H1 (cell line): ENCODE measurements around the gene UBR3. TPM values are rescaled to one million over a fixed set of nuclear protein-coding genes. Genes with fewer than 3 reads are reported as not detected.

Experiments used
- CTCF ChIA-PET: fragments of 300-600 bp; sonication (Branson Sonifier 250); formaldehyde crosslinking; loops from one replicate; lab custom pipeline; 2021; ENCODE audit not compliant: partially characterized antibody; lab: Charles Lee
- POLR2A ChIA-PET: fragments of 300-600 bp; sonication (Branson Sonifier 250); formaldehyde crosslinking; loops from one replicate; lab custom pipeline; 2021; ENCODE audit warnings: inconsistent platforms; ENCODE audit not compliant: partially characterized antibody; lab: Charles Lee
- DNase-seq, 2 experiments: peaks; one replicate each; pipeline versions ENCODE4 v3.0.0 to v3.0.0-alpha.2; 2010 to 2022; ENCODE audit warnings: low spot score in 2 of 2, low read depth in 1 of 2, mixed read lengths in 1 of 2
- FAIRE-seq: peaks from 2 replicates; lab custom pipeline; 2011; peaks lifted over from hg19 to GRCh38; lab: Jason Lieb, UNC
- H2AFZ ChIP-seq: 2 replicates; pipeline ENCODE4 v1.8.1; 2012; ENCODE audit warnings: low read length, inconsistent platforms
- H2AK5ac ChIP-seq: 2 replicates; pipeline ENCODE4 v1.6.1; 2013; ENCODE audit warnings: low read depth, low read length
- H2BK120ac ChIP-seq: replicated peaks from 2 replicates; pipeline ENCODE3; 2013; ENCODE audit warnings: low read depth, low read length, inconsistent platforms
- H2BK12ac ChIP-seq: 2 replicates; pipeline ENCODE4 v1.6.1; 2013; ENCODE audit warnings: low read depth, low read length
- H2BK15ac ChIP-seq: 2 replicates; pipeline ENCODE4 v1.6.1; 2013; ENCODE audit warnings: low read length
- H2BK20ac ChIP-seq: 2 replicates; pipeline ENCODE4 v1.6.1; 2013; ENCODE audit warnings: low read length
- H2BK5ac ChIP-seq: 2 replicates; pipeline ENCODE4 v1.6.1; 2013; ENCODE audit warnings: low read depth, low read length
- H3K14ac ChIP-seq: 2 replicates; pipeline ENCODE4 v1.6.1; 2013; ENCODE audit warnings: inconsistent platforms; ENCODE audit not compliant: insufficient read length
- H3K18ac ChIP-seq: 2 replicates; pipeline ENCODE4 v1.6.1; 2013; ENCODE audit warnings: low read length; ENCODE audit errors: extremely low read depth
- H3K23ac ChIP-seq: 2 replicates; pipeline ENCODE4 v1.6.1; 2013; ENCODE audit warnings: inconsistent platforms; ENCODE audit not compliant: insufficient read length
- H3K23me2 ChIP-seq: 2 replicates; pipeline ENCODE4 v1.6.1; 2013; ENCODE audit warnings: low read depth, low read length
- H3K27ac ChIP-seq: 2 replicates; pipeline ENCODE4 v1.6.1; 2011; ENCODE audit warnings: low read depth, low read length, inconsistent platforms
- H3K27me3 ChIP-seq, 4 experiments: replicated peaks in 1 of 4; 1 replicate in 1 of 4; 2 replicates in 3 of 4; pipeline versions ENCODE4 v1.6.1 to v1.8.1; 2011 to 2013; ENCODE audit warnings: low read length in 3 of 4, mild to moderate bottlenecking in 3 of 4, inconsistent platforms in 2 of 4, mixed read lengths in 2 of 4, moderate library complexity in 1 of 4; ENCODE audit not compliant: control insufficient read depth in 3 of 4, insufficient read depth in 3 of 4; ENCODE audit errors: extremely low read depth in 1 of 4
- H3K36me3 ChIP-seq, 4 experiments: 2 replicates each; pipeline versions ENCODE4 v1.6.1 to v1.8.1; 2011 to 2013; ENCODE audit warnings: mild to moderate bottlenecking in 4 of 4, low read length in 3 of 4, moderate library complexity in 2 of 4, control low read depth in 1 of 4, inconsistent platforms in 1 of 4; ENCODE audit not compliant: insufficient read depth in 4 of 4, control insufficient read depth in 2 of 4
- H3K4ac ChIP-seq: replicated peaks from 2 replicates; pipeline ENCODE3; 2013; ENCODE audit warnings: low read length, low read depth, mixed read lengths, inconsistent platforms; ENCODE audit not compliant: insufficient read length
- H3K4me1 ChIP-seq, 4 experiments: replicated peaks in 1 of 4; 1 replicate in 1 of 4; 2 replicates in 3 of 4; pipeline versions ENCODE4 v1.6.1 to v1.8.1; 2011 to 2013; ENCODE audit warnings: low read length in 3 of 4, inconsistent platforms in 2 of 4, mixed read lengths in 1 of 4; ENCODE audit not compliant: insufficient read depth in 4 of 4, control insufficient read depth in 3 of 4
- H3K4me2 ChIP-seq, 2 experiments: 2 replicates each; pipeline versions ENCODE4 v1.6.1 to v1.8.1; 2011 to 2013; ENCODE audit warnings: low read depth in 2 of 2, low read length in 2 of 2, control low read depth in 1 of 2, inconsistent platforms in 1 of 2, mild to moderate bottlenecking in 1 of 2; ENCODE audit not compliant: insufficient read depth in 1 of 2
- H3K4me3 ChIP-seq, 4 experiments: fragments of 200-600, 300-600 bp in 1 of 4; sonication (generic), shearing (Covaris generic), sonication (Bioruptor Twin) in 1 of 4; 2 replicates each; pipeline versions ENCODE4 v1.5.1 to v1.8.1; 2011 to 2016; ENCODE audit warnings: low read length in 4 of 4, low read depth in 3 of 4, control low read depth in 2 of 4, inconsistent platforms in 2 of 4, mild to moderate bottlenecking in 2 of 4, mixed read lengths in 1 of 4, moderate library complexity in 1 of 4; ENCODE audit not compliant: insufficient read depth in 2 of 4; ENCODE audit errors: extremely low read depth in 1 of 4
- H3K56ac ChIP-seq: replicated peaks from 2 replicates; pipeline ENCODE3; 2013; ENCODE audit warnings: low read depth, mild to moderate bottlenecking, mixed read lengths, low read length, inconsistent platforms; ENCODE audit not compliant: insufficient read length
- H3K79me1 ChIP-seq: 2 replicates; pipeline ENCODE4 v1.6.1; 2013; ENCODE audit warnings: low read depth, low read length, control low read depth
- H3K79me2 ChIP-seq, 2 experiments: 2 replicates each; pipeline versions ENCODE4 v1.6.1 to v1.8.1; 2012 to 2013; ENCODE audit warnings: low read length in 2 of 2, mild to moderate bottlenecking in 2 of 2, inconsistent platforms in 1 of 2; ENCODE audit not compliant: insufficient read depth in 2 of 2, control insufficient read depth in 1 of 2
- H3K9ac ChIP-seq, 4 experiments: replicated peaks in 1 of 4; 1 replicate in 1 of 4; 2 replicates in 3 of 4; pipeline versions ENCODE4 v1.6.1 to v1.8.1; 2011 to 2013; ENCODE audit warnings: low read depth in 3 of 4, low read length in 3 of 4, control low read depth in 2 of 4, mild to moderate bottlenecking in 2 of 4, moderate library complexity in 2 of 4, inconsistent platforms in 1 of 4; ENCODE audit errors: extremely low read depth in 1 of 4
- H3K9me3 ChIP-seq, 2 experiments: 2 replicates each; pipeline versions ENCODE4 v1.6.1 to v1.8.1; 2012 to 2013; ENCODE audit warnings: mild to moderate bottlenecking in 2 of 2, moderate library complexity in 2 of 2, control low read depth in 1 of 2, inconsistent platforms in 1 of 2, low read depth in 1 of 2, low read length in 1 of 2, mixed read lengths in 1 of 2; ENCODE audit not compliant: insufficient read depth in 2 of 2
- H4K20me1 ChIP-seq, 2 experiments: replicated peaks in 1 of 2; 2 replicates each; pipeline versions ENCODE3 to v1.8.1; 2011 to 2013; ENCODE audit warnings: inconsistent platforms in 2 of 2, low read length in 2 of 2, mild to moderate bottlenecking in 1 of 2; ENCODE audit not compliant: insufficient read depth in 2 of 2, control insufficient read depth in 1 of 2
- H4K5ac ChIP-seq: 2 replicates; pipeline ENCODE4 v1.6.1; 2013; ENCODE audit warnings: low read length, low read depth, mixed read lengths, inconsistent platforms; ENCODE audit not compliant: insufficient read length
- H4K8ac ChIP-seq: 2 replicates; pipeline ENCODE4 v1.8.0; 2013; ENCODE audit warnings: mild to moderate bottlenecking, moderate library complexity, low read length, inconsistent platforms; ENCODE audit not compliant: insufficient read depth; ENCODE audit errors: extremely low read depth
- H4K91ac ChIP-seq: replicated peaks from 2 replicates; pipeline ENCODE3; 2013; ENCODE audit warnings: low read length, mixed read lengths, inconsistent platforms; ENCODE audit not compliant: insufficient read length
- CBX5 ChIP-seq: fragments of 300-800, 300-1000 bp; sonication (generic); IDR thresholded peaks from 2 replicates; pipeline ENCODE4 v1.7.1; 2016; ENCODE audit warnings: antibody characterized with exemption, low read length, low read depth
- HDAC6 ChIP-seq: IDR thresholded peaks from one replicate; pipeline ENCODE4 v1.7.1; 2012; ENCODE audit warnings: low read depth, mild to moderate bottlenecking, inconsistent platforms, low read length, moderate library complexity
- MAX ChIP-seq: IDR thresholded peaks from 2 replicates; pipeline ENCODE4 v1.6.1; 2012; ENCODE audit warnings: inconsistent platforms
- SUZ12 ChIP-seq: fragments of 200-600 bp; sonication (generic); IDR thresholded peaks from 2 replicates; pipeline ENCODE4 v1.6.1; 2012; ENCODE audit warnings: mild to moderate bottlenecking, inconsistent platforms, low read length, moderate library complexity, mixed read lengths
- WGBS, 2 experiments: shearing (Covaris generic) in 1 of 2; methylation state at CpG; one replicate each; pipeline versions ENCODE4 v1.1.6 to v1.1.7; 2013 to 2015; ENCODE audit warnings: low lambda C conversion rate in 2 of 2, mixed read lengths in 2 of 2, inconsistent platforms in 1 of 2, low coverage in 1 of 2, missing lambda C conversion rate in 1 of 2; ENCODE audit not compliant: insufficient replicate concordance in 2 of 2, insufficient coverage in 1 of 2, insufficient read length in 1 of 2; ENCODE audit errors: extremely low coverage in 1 of 2, missing lambda C conversion rate in 1 of 2; 5-methylcytosine and 5-hydroxymethylcytosine counted together
- polyA plus RNA-seq, 7 experiments: library from polyadenylated mRNA; depleted of rRNA in 3 of 7; stranded (reverse) in 5 of 7; unstranded in 2 of 7; fragments of >200 nt in 5 of 7; fragments of 200-250 nt in 2 of 7; gene quantifications; 1 replicate in 5 of 7; 2 replicates in 1 of 7; 4 replicates in 1 of 7; pipeline versions ENCODE4 v1.2.1 to v1.2.3, GENCODE V29; 2011 to 2013; ENCODE audit warnings: missing spikeins in 2 of 7, mixed read lengths in 2 of 7
- total RNA-seq: library from RNA; stranded (reverse); fragmentation: NEBNext Ultra II Directional; extraction: Animal tissue kit (Norgen Biotek cat#: 25700); gene quantifications from 2 replicates; pipeline ENCODE4 v1.2.1, GENCODE V29; 2021

The UBR3 gene
- total and polyA plus RNA-seq, 2 of the 8 experiments (the other 6 are each of a cell fraction or from before 2014, with no cell fraction given), result 3.7 to 17.7 TPM

DNA sequence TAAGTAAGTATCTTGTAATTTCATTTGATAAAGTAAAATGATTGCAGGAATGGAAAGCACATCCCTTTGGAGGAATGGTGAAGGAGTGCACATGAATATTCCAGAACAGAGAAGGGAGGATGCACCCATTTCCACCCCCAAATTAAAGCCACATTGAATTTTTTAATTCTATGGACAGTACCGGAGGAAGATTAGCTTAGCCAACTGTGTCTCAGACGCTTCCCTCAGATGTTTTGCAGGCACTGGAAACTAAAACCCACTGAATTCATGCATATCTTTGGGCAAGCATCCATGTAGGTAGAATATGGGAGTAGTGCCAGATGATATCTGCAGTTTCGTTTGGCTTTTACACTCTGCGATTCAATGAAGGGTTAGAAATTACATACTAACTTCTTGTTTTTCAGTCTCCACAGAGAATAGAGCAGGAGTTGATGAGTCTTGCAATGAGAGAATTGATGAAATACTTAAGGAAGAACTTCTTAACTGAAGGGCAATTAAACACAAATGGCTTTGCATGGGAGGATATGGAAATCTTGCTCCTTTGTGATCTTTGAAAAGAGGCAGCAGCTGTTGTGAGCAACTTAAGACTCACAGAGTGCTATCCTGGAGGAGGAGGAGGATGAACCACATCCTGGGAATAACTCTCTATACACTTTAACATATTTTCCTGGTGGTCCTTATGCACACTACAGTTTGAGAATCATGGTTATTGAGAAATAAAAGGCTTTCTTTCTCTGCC is 279.0 kb downstream of the UBR3 start:
- Histone ChIP-seq H2BK15ac (no peak overlapping the region), H3K4ac (no peak overlapping the region), H2BK20ac (no peak overlapping the region), H4K8ac (no peak overlapping the region), H3K9me3 (peaks cover 1 to 3% of the 10 kb centered on the region in 2 experiments; a peak in 2 of 4 replicates), H2BK120ac (peak overlapping the region; percentile 36), H2AFZ (peak overlapping the region; percentile 22), H4K5ac (peak overlapping the region; percentile 18), H4K20me1 (no peaks in the 10 kb centered on the region), H3K4me2 (peak overlapping the region in 1 of 2 experiments; percentile 4; a peak in 2 of 4 replicates), H3K36me3 (no peaks in the 10 kb centered on the region), H4K91ac (peak overlapping the region; percentile 22), H2BK12ac (no peak overlapping the region), H3K27me3 (no peaks in the 10 kb centered on the region), H3K4me1 (peaks cover 4 to 8% (median 7%) of the 10 kb centered on the region in 4 experiments; a peak in 6 of 7 replicates), H3K9ac (no peak overlapping the region), H3K23ac (no peak overlapping the region), H3K27ac (no peak overlapping the region), H2BK5ac (no peak overlapping the region; the same call in 1 of the 2 replicates), H3K56ac (no peak overlapping the region), H2AK5ac (no peak overlapping the region), H3K23me2 (no peaks in the 10 kb centered on the region; the same call in 1 of the 2 replicates), H3K79me2 (no peaks in the 10 kb centered on the region), H3K14ac (no peak overlapping the region), H3K79me1 (no peaks in the 10 kb centered on the region), H3K18ac (no peak overlapping the region), H3K4me3 (no peak overlapping the region)
- ChIA-PET CTCF (interaction anchor here (0.8 to 1.1 kb wide), 2 partner anchors 9 to 15 kb away, joined by 3 to 4 read pairs; no protein-coding TSS in a partner anchor), POLR2A (interaction anchor here (2.8 kb wide), 1 partner anchor 18 kb away, joined by 5 read pairs; no protein-coding TSS in a partner anchor)
- DNase-seq (no peak), FAIRE-seq (peak; percentile 48)
- WGBS, 2 experiments, result 78% methylated on average over 4 of the region's 4 CpGs; no CpG with 5 or more reads in 1 of the 2 experiments
- TF ChIP-seq MAX (no peak), CBX5 (no peak), SUZ12 (no peak), HDAC6 (no peak)
